Stimulated activated CD4-positive, alpha-beta T cell treated with anti-CD3 and anti-CD28 coated beads, TNF-alpha, amount 100 ng/mL, for 1 hour (primary cell): ENCODE data around the gene CTNNA3.

Experiments
- DNase-seq, 3 donors: peaks; one replicate each; pipeline ENCODE4 v3.0.0-alpha.2; 2020; ENCODE audit warnings: low read depth in 3 of 3, low spot score in 1 of 3

CTNNA3 gene

GRCh38 chr10:66882271-66882670 lies 813.7 kb downstream of the CTNNA3 start:
- DNase-seq: no peak

- DNase-seq: no peak
Observed at GRCh38 chr10:66881814-66882213, 814.2 kb downstream of the CTNNA3 start.

GRCh38 chr10:66880826-66881225 lies 815.2 kb downstream of the CTNNA3 start:
- DNase-seq: no peak

GRCh38 chr10:66880292-66880691 lies 815.7 kb downstream of the CTNNA3 start:
- no peak for DNase-seq

GRCh38 chr10:66877361-66877760 lies 818.6 kb downstream of the CTNNA3 start:
- no peak for DNase-seq

GRCh38 chr10:66869635-66870034 lies 826.4 kb downstream of the CTNNA3 start:
- DNase-seq: no peak

- DNase-seq: no peak
Observed at GRCh38 chr10:66862687-66863258, 833.2 kb downstream of the CTNNA3 start.

- DNase-seq: no peak
Observed at GRCh38 chr10:66860376-66860945, 835.5 kb downstream of the CTNNA3 start.

GRCh38 chr10:66852811-66853210 lies 843.2 kb downstream of the CTNNA3 start:
- no peak for DNase-seq

GRCh38 chr10:66848856-66849255 lies 847.1 kb downstream of the CTNNA3 start:
- no peak for DNase-seq

- DNase-seq: no peak
Observed at GRCh38 chr10:66844176-66844942, 851.6 kb downstream of the CTNNA3 start.

GRCh38 chr10:66843396-66843795 lies 852.6 kb downstream of the CTNNA3 start:
- DNase-seq: no peak

- DNase-seq: no peak
Observed at GRCh38 chr10:66842867-66843266, 853.1 kb downstream of the CTNNA3 start.

- DNase-seq: no peak
Observed at GRCh38 chr10:66842371-66842770, 853.6 kb downstream of the CTNNA3 start.

GRCh38 chr10:66838656-66839055 lies 857.3 kb downstream of the CTNNA3 start:
- no peak for DNase-seq

GRCh38 chr10:66837990-66838389 lies 858.0 kb downstream of the CTNNA3 start:
- no peak for DNase-seq

GRCh38 chr10:66837335-66837734 lies 858.7 kb downstream of the CTNNA3 start:
- no peak for DNase-seq

GRCh38 chr10:66836771-66837170 lies 859.2 kb downstream of the CTNNA3 start:
- no peak for DNase-seq

GRCh38 chr10:66836057-66836456 lies 859.9 kb downstream of the CTNNA3 start:
- DNase-seq: no peak

- DNase-seq: no peak
Observed at GRCh38 chr10:66835400-66835799, 860.6 kb downstream of the CTNNA3 start.

GRCh38 chr10:66834802-66835201 lies 861.2 kb downstream of the CTNNA3 start:
- DNase-seq: no peak

- DNase-seq: no peak
Observed at GRCh38 chr10:66833861-66834260, 862.1 kb downstream of the CTNNA3 start.
